HL-60 (cell line): ENCODE results near the gene CD44.

ENCODE experiments used
- CTCF ChIP-seq: IDR thresholded peaks from one replicate; pipeline ENCODE4 v1.5.1; 2011; ENCODE audit warnings: low read length, control low read depth, inconsistent platforms; ENCODE audit not compliant: insufficient read depth
- GABPA ChIP-seq: IDR thresholded peaks from 2 replicates; pipeline ENCODE4 v1.6.1; 2012; ENCODE audit warnings: low read depth
- POLR2AphosphoS5 ChIP-seq: IDR thresholded peaks from 2 replicates; pipeline ENCODE4 v1.6.1; 2012; ENCODE audit warnings: low read depth
- REST ChIP-seq: IDR thresholded peaks from 2 replicates; pipeline ENCODE4 v1.6.1; 2012; ENCODE audit warnings: low read depth; ENCODE audit not compliant: insufficient replicate concordance
- SPI1 ChIP-seq: IDR thresholded peaks from 2 replicates; pipeline ENCODE4 v1.6.1; 2012; ENCODE audit warnings: low read depth, mild to moderate bottlenecking, borderline replicate concordance

GRCh38 chr11:35173011-35173511, 34.1 kb downstream of the CD44 start:
- TF ChIP-seq CTCF (no peak), POLR2AphosphoS5 (no peak; the same call in 1 of the 2 replicates), REST (no peak), SPI1 (no peak), GABPA (no peak)
